Measurements from ENCODE around the gene UBE2E1.

UBE2E1 gene

DNA sequence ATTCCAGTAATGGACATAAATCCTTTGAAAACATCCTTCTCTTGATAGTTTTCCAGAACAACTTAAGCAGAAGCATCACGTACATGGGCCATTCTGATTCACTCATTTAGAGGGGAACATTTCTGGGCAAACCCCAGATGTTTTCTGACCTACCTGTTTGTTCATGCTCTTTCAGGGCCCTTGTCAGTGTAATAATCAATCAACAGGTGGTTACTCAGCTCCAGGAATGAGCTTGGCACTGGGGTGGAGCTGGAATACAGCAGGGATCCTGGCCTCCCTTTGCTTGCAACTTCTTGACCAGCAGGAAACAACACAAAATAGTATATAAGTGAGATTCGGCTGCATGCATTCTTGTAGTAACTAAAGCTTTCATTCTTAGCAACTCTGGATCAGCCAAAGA is 9.2 kb upstream of the UBE2E1 start:
- no peak for DNase-seq

DNA sequence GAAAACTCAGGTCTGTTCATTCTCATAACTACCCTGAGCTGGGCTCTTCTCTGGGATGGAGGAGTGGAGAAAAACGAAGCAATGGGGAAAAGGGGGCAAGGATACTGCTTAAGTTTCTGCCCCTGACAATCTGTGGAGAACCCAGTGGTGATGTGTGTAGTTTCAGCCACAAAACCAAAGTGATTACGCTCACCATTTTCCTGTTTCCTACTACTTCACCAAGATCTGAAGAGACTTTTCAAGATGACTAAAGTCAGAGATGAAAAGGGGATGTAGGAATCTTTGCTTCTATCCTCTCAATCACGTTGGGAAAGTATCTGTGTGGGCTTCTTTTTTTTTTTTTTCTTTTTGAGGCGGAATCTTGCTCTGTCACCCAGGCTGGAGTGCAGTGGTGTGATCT is 8.3 kb upstream of the UBE2E1 start:
- no peak for DNase-seq

DNA sequence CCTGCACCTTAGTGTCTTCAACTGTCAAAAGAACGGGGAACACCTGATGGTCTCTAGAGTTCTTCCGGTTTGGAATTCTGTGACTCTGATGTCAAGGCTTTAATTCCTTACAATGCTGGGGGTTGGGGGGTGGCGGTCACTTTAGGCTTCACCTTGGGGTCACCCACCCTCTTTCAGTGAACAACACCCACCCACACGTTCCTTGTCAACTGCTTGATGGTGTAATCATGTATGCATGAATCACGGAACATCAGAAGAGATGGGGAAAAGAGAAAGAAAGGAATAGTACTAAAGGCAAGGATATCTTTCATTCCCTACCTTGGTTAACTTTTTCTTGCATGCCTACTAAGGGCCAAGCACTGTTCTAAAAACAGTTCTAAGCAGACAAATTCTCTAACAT is 7.3 kb upstream of the UBE2E1 start:
- DNase-seq, result no peak

DNA sequence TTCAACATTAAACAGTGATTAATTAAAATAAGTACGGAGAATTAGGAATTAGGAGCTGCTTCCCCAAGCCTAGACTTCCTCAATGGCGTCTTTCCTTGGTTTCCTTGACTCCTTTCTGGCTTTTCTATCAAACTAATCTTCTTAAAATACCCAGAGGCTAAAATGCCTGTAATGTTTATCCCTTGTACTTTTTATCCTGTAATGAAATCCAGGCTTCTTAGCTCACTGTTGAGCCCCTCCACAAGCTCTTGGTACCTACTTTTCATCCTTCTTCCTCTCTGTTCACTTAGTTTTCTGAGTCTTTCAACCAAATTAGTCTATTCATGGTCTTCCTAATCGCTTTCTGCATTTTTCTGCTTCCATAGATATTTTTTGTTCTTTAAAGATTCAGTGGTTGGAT is 6.9 kb upstream of the UBE2E1 start:
- DNase-seq, result no peak

DNA sequence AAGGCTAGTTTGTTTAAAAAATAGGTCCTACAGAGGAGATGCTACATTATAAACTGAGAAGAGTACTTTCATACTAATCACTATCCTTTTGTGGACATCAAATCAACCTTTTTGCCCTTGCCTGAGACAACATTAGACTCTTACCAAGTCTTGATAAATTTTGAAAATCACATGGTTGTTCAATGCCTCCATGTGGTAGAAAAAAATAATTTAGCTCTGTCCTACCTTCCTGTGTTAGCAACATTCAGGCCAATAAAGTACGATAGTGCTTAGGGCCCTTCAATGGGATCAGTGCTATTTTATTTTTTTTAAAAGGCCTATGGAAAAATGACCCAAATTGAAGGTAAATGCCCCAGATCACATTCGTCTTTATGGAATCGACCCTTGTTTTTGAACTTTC is 5.0 kb upstream of the UBE2E1 start:
- DNase-seq, result no peak

DNA sequence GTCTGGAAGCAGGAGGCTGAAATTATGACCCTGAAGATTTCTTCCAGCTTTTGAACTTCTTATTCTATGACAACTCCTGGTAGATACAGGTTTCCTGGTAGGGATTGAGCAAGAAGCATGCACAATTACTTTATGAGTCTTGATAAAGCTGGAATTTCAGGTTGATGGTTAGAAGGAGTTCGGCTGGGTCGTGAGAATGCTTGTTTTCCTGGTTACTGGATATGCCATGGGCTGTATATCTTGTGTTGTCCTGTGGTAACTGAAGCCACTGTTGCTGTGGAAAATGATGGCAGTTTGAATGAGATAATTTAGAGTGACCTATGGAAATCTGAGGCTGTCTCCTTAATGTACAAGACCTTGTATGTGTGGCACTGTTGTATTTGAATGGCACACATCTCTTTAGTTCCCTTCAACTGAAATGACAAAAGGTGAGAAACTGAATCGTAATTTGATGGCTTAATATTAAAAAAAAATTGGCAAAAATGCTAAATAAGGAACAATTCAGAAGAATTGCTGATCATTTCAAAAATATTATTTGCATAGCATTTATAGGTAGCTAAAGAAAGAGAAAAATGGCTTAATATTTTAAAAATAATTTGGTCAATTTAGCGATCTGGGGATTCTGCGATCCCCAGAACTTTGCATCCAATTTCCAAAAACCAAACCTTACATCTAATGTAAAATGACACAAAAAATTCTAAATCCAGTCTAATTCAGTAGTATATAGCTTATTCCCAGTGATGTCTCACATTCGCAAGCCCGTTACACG is 1.1 kb upstream of the UBE2E1 start:
- no peak for DNase-seq

DNA sequence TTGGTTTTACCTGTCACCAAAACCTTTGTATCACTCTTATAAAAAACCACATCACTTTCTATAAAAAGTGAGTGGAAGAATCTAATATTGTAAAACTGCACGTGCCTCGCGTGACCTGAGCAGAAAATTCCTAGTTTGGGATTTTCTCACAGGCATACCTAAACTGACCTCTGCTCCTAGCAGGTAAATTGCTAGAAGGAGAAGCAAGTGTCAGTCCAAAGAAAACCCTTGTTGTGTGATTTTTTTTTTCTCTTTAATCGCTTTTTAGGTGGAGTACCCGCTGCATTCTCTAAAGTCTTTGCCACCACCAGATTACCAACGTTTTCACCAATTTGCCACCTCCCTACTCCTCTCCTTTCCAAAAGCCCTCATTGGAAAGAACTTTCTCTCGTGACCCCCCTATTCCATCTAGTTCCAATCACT is 534 bp upstream of the UBE2E1 start:
- no peak for DNase-seq

DNA sequence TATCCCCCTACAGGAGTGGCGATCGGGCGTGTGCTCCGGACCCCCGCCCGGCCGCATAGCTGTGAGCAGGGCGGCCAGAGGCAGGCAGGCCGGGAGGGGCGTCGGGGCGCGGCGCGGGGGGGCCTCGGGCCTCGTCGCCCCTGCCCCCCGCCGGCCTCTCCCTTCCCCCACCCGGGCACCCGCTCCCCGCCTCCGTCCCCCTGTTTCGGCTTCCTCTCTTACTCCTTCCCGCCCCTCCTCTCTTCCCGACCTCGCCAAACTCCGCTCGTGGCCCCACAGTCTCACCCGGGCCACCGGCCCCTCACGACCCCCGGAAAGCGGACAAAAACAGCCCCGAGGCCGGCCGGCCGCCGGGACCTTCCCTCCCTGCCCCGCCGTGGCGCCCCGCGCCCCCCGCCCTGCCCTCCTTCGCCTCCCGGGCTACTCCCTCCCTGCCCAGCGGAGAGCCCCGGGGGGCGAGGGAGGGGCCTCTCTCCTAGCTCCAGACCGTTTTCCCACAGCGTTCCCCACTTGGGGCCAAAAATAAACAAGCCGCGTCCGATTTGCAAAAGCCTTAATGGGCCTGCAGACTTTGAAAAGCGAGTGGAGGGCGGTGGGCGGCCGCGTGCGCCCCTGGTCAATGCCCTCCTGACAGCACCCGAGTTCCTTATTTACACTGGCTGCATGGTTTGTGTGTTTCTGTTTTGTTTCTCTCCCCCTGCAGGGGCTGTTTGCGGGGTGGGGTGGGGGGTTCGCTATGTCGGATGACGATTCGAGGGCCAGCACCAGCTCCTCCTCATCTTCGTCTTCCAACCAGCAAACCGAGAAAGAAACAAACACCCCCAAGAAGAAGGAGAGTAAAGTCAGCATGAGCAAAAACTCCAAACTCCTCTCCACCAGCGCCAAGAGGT is 1.0 kb downstream of the UBE2E1 start:
- DNase-seq, result peak; percentile 49

DNA sequence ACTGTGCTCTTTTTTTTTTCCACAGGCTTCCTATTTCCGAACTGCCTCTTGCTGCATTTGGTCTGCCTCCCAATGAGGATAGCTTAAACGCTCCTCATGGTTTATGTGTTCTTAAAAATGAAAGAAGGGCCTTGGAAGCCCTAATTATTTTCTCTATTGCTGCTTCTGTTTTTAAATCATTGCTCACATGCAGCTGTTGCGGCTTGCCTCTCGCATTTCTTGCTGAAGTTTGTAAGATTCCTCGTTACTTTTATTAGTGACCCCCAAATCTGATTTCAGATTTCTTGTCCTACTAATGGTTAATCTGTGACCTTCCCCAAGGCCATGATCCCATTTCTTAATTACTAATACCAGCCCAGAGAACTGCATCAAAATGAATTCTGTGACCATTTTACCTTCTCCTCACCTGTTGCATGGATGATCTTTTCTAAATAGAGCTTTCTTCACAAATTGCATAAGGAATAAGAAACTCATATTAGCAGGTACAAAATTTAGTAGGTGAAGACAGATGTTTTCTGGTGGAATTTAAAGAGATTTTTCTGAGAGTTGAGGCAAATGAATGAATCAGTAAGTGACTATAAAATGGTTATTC is 1.8 kb downstream of the UBE2E1 start:
- no peak for DNase-seq

DNA sequence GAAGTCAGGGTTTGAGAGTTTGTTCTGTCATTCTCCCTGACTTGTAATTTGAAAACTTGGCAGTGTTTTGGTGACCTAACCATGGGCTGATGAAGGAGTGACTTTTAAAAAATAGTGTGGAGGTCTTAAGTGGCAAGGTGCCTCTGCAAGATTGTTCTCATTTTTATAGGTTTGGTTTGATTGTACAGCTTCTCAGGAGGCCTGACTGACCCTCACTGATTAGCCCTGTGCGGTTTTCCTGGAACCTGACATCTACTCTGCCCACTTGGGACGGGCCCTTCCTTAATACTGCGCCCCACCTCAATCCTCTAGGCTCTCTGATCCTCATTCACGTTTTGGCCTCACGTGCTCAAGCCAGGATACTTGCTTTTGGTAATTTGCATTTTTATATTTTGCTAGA is 2.8 kb downstream of the UBE2E1 start:
- no peak for DNase-seq

DNA sequence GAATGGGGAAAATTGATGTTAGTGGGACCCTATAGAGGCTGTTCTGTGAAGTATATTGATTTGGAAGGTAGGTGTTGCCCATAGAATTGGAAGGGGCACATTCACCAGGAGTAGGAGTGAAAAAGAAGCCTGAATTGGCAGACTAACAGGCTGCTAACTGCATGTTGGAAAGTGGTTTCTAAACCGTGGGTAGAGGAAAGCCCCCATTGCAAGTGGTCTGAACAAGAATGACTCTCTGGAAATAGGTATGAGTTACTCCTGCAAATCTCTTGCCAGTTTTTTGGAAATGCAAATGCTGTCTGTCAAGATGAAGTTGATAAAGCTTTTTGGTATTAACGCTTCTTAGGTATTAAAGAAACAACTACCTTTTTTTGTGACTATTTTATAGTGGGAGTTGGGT is 3.5 kb downstream of the UBE2E1 start:
- no peak for DNase-seq

DNA sequence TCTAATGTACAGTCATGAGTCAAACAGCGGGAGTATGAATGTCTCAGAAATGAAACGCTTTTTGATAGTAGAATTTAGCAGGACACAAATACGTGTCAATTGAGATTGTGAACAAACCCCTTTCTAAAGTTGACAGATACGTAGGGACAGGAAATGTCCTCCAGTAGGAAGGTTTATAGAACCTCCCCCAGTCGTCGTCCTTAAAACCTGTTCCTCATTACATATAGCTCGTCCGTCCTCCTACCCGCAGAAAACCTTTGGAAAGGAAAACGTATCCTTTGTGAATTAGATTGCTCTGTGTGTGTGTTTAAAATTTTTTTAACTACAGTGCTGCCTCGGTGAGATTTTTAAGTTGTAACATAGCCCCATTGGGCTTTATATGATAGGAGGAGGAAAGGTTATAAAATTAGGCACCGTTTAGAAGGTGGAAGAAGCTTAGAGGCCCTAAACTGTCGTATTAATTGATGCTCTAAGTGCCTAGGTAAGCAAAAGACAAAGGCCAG is 4.1 kb downstream of the UBE2E1 start:
- no peak for DNase-seq

DNA sequence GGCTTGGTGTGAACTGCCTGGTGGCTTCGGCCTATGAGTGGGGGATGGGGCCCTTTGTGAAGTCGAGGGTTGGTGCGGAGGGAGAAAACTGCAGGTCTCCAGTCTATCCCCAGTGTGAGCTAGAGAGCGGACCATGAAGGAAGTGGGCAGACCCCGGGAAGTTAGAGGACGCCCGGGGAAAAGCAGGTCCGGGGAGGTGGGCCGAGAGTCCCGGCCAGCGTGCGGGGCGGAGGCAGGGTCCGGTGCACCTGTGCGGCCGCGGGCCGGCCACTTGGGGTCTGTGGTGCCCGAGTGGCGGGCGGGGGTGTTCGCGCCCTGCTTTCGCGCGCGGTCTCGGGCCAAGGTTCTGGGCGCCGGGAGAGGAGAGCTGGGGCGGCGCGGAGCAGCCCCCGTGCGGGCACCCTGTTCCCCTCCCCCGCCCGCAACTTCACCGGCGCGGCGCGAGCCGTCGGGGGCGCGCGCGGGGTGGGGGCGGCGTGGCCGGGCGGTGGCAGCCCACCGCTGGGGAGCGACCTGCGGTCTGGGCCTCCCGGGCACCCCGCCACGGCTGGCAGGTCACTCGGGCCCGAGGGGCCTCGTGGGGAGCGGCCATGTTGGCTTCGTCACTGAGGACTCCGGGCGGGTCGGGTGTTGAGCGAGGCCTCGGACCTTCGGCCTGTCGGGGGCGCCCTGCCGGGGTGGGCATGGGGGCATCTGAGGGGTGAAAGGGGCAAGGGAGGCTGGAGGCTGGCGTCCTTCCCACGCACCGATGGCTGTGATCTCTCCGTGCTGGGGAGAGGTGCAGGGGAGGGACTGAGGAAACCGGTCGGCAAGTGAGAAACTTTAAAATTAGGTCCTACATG is 4.8 kb downstream of the UBE2E1 start:
- peak; percentile 46 for DNase-seq

DNA sequence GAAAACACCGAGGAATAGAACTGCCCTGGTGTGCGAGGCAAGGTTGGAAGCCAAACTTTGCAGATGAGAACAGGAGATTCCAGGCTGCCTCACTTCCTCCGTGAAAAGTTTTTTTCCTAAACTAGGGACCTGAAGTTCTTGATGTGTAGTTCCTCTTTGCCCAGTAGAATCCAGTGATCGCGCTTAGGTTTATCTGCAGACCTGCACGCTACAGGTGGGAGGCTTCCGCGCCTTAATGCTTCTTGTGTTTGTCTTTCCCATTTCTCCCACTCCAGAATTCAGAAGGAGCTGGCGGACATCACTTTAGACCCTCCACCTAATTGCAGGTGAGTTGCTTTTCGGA is 5.4 kb downstream of the UBE2E1 start:
- DNase-seq, result peak; percentile 10

DNA sequence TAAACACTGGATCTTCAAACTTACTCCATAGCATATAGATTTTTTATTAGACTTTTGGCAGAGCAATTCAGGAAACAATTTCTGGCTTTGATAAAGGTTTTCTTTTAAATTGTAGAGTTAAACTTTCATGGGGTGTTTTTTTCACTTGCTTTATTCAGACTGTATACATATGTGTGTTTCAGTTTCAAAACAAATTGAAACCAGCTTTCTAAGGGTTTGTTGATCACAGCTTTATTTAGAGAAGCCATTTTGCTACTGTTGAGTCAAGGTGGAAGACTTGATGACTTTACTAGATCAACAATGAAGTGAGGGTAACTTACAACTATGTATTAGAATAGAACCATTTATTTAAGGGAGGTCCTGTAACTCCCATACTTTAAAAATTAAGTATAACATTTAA is 6.2 kb downstream of the UBE2E1 start:
- DNase-seq, result no peak

DNA sequence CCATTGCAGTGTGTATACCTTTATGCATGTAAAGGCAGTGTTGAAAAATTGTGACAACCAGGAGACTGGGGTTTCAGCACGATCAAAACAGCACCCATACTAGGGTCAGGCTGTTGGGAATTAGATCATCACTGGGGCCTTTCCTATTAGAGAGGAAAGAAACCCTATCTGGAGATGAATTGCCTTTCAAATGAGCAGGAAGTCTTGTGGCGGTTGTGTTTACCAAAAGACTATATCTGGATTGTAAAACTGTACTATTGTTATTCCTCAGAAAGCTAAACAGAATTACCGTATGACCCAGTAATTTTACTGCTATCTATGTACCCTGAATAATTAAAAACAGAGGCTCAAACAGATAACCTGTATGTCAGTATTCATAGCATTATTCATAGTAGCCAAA is 10.1 kb downstream of the UBE2E1 start:
- DNase-seq, result no peak

DNA sequence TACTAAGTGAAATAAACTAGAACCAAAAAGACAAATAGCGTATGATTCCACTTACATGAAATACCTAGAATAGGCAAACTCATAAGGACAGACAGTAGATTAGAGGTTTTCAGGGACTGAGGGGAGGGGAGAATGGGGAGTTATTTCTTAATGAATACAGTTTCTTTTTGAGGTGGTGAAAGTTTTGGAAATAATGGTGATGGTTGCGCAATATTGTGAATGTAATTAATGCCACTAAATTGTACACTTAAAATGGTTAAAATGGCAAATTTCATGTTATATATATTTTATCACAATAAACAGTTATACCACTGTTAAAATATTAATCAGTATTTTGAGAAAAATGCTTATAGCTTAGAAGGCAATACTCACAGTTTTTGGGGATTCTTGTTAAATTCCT is 11.0 kb downstream of the UBE2E1 start:
- DNase-seq, result no peak

DNA sequence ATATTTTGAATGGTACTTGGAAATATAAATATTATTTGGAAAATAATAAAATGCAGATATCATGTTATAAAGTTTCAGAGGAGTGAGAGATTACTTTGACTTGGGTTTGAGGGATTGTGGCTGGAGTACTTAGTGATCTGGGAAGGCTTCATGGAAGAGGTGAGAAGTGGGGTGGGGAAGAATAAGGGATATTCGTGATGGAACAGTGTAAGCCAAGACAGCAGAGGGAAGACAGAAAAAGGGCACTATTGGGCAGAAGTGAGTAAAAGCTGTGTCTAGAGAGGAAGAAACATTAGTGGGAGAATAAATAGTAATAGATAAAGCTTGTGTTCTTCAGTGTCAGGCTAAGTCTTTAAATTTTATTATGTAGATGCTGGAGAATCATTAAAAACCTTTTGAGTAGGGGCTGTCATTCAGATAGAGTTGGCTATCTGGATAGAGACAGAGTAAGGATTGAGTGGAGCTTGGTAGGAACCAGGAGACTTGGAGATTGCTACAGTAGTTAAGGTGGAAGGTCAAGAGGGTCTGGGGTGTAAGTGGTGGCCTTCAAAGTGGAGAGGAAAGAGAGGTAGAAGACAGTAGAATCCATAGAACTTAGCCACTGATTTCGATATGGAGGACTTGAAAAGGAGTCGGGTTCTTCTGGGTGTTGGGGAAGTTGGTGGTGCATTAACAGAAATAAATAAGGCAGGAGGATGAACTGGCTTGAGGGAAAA is 11.9 kb downstream of the UBE2E1 start:
- DNase-seq, result no peak

DNA sequence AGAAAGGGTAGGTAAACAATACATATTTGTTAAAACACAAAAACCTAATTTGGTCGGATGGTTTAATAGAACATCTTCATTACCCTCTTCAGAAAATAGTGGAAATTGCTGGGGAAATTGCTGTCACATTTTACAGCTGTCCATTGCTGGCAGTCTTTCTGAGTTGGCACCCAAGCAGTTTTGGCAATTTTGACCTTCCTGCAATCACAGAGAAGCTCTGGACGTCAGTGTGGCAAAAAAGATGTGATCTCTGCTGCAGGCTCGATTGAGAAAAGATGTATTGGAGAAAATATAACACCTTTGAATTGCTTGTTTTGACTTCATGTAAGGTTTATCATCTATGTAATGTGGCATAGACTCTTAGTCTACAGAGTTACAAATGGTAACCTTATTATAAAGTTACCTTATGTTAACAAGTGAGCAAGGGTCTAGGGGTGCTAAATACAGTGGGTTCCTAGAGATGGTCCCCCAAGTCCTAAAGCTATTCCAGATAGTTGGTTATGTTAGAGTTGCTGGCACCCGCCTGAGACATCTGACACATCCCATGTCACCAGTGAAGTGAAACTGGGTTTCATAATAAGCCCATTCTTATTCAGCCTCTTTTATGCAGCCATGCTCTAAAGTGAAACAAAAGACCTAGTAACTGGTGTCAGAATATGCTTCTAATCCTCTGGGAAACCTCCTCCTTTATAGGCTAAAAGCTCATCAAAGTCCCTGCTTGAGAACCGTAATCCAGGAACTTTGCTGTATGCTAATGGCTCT is 14.0 kb downstream of the UBE2E1 start:
- DNase-seq, result no peak

DNA sequence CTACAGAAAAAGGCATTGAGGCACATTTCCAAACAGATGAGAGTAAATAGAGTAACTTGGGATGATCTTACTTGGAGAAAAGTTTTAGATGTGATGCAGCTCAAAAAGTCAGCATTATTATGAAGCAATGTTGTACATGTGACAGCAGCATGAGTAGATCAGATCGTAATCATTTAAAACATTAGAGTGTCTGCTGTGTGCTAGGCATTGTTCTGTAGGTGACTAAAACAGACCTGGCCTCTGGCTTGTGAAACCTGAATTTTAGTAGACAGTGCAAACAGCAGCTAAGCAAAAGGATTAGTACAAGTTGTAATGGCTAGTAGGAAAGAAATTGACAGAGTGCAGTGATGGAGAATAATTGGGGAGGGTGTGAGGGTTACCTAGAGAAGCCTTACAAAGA is 15.1 kb downstream of the UBE2E1 start:
- no peak for DNase-seq

DNA sequence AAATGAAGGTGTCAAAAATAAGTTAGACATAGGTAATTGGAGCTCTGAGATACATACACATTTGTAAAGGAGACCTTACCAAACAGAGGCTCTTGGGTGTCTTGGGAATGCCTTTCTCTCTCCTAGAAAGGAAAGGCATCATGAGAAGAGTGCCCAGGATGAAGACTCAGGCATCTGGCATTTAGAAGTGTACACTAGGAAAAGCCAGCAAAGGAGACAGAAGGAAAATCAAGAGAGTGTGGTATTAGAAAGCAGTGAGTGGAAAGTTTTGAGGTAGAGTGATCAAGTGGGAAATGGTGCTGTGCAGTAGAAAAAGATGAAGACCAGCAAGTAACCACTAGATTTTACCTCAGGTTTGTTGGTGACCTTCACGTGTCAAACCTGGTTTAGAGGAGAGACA is 16.1 kb downstream of the UBE2E1 start:
- DNase-seq, result no peak
